Measurements from ENCODE around the gene BTBD10. TPM values are rescaled to one million over a fixed set of nuclear protein-coding genes. Genes with fewer than 3 reads are reported as not detected.

Gene BTBD10
- total RNA-seq, 1 experiment from 2014 or later, result 29.6 TPM

DNA sequence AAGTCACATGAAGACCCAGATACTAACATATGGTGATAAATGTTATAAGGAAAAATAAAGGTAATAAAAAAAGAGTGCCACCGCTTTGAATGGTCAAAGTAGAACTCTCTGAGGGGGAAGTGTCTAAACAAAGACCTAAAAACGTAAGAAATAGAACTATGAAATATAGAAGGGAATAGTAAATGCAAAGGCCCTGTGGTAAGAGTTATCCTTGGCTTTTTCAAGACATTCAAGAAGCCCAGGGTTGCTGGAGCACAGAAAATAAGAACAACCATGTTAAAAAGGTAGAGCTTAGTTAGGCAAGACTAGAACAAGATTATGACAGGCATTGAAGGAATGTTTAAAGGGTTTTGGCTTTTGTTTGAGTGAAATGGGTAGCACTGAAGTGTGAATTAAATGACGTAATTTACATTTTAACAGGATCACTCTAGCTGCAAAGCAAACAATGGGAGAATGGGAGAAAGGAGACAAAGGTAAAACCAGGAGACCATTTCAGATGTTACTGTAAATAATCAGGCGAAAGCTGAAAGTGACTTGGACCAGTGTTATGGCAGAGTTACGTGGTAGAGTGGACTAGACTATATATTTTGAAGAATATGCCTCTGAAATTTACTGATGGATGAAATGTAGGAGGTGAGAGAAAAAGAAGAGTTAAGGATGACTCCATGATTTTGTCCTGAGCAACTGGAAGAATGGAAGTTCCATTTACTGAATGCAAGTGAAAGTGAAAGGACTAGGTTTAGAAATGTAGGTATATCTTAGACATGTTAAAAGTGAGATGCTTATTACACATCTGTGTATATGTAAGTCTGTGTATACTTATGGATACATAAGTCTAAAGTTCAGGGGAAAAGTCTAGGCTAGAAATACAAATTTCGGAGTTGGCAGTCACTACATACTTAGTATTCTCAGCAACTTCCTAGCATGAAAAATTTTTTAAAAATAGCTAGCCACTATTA is 28.5 kb downstream of the BTBD10 start:
- intact Hi-C loops (cut with micrococcal nuclease; ENCODE audit: unreplicated experiment) (no loop called here), in situ Hi-C loops (cut with HindIII; ENCODE audit: low pct_unique_long_range_greater_than_20kb, low sequenced_read_pairs) (no loop called here)
- POLR2A ChIA-PET, result no interaction called here
- BruUV-seq (replicated peaks), result no TSS peak
- CTCF ChIA-PET, result no interaction called here
- Histone ChIP-seq H3K36me3 (ENCODE audit: control insufficient read depth, insufficient read depth, low read length) (no peaks in the 10 kb centered on the region), H3K4me1 (ENCODE audit: control insufficient read depth, insufficient read depth, low read length) (no peaks in the 10 kb centered on the region), H3K27me3 (ENCODE audit: control insufficient read depth, insufficient read depth, low read length) (no peaks in the 10 kb centered on the region), H3K27ac (ENCODE audit: low read length) (no peak overlapping the region), H3K9me3 (ENCODE audit: control insufficient read depth, insufficient read depth, low read depth, low read length) (no peaks in the 10 kb centered on the region), H3K4me3 (ENCODE audit: low read depth in 2 of 2, low read length in 2 of 2) (no peak overlapping the region)
- no peak for ATAC-seq
- TF ChIP-seq POLR2AphosphoS5 (IDR thresholded peaks at IDR 0.05; ENCODE audit: low read depth, low read length) (no peak), SIN3A (IDR thresholded peaks at IDR 0.05; ENCODE audit: borderline replicate concordance, insufficient read depth, low read depth, low read length) (no peak), TCF7L2 (IDR thresholded peaks at IDR 0.05; ENCODE audit: low read depth, low read length) (no peak)
- TF ChIP-seq, protein P1, sequence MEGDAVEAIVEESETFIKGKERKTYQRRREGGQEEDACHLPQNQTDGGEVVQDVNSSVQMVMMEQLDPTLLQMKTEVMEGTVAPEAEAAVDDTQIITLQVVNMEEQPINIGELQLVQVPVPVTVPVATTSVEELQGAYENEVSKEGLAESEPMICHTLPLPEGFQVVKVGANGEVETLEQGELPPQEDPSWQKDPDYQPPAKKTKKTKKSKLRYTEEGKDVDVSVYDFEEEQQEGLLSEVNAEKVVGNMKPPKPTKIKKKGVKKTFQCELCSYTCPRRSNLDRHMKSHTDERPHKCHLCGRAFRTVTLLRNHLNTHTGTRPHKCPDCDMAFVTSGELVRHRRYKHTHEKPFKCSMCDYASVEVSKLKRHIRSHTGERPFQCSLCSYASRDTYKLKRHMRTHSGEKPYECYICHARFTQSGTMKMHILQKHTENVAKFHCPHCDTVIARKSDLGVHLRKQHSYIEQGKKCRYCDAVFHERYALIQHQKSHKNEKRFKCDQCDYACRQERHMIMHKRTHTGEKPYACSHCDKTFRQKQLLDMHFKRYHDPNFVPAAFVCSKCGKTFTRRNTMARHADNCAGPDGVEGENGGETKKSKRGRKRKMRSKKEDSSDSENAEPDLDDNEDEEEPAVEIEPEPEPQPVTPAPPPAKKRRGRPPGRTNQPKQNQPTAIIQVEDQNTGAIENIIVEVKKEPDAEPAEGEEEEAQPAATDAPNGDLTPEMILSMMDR (IDR thresholded peaks at IDR 0.05), result no peak
- TF ChIP-seq, protein P2, sequence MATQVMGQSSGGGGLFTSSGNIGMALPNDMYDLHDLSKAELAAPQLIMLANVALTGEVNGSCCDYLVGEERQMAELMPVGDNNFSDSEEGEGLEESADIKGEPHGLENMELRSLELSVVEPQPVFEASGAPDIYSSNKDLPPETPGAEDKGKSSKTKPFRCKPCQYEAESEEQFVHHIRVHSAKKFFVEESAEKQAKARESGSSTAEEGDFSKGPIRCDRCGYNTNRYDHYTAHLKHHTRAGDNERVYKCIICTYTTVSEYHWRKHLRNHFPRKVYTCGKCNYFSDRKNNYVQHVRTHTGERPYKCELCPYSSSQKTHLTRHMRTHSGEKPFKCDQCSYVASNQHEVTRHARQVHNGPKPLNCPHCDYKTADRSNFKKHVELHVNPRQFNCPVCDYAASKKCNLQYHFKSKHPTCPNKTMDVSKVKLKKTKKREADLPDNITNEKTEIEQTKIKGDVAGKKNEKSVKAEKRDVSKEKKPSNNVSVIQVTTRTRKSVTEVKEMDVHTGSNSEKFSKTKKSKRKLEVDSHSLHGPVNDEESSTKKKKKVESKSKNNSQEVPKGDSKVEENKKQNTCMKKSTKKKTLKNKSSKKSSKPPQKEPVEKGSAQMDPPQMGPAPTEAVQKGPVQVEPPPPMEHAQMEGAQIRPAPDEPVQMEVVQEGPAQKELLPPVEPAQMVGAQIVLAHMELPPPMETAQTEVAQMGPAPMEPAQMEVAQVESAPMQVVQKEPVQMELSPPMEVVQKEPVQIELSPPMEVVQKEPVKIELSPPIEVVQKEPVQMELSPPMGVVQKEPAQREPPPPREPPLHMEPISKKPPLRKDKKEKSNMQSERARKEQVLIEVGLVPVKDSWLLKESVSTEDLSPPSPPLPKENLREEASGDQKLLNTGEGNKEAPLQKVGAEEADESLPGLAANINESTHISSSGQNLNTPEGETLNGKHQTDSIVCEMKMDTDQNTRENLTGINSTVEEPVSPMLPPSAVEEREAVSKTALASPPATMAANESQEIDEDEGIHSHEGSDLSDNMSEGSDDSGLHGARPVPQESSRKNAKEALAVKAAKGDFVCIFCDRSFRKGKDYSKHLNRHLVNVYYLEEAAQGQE (IDR thresholded peaks at IDR 0.05; ENCODE audit: insufficient read depth in 1 of 2, low read depth in 2 of 2, low read length in 1 of 2), result no peak
- no peak for DNase-seq (ENCODE audit: low read depth, low spot score)

DNA sequence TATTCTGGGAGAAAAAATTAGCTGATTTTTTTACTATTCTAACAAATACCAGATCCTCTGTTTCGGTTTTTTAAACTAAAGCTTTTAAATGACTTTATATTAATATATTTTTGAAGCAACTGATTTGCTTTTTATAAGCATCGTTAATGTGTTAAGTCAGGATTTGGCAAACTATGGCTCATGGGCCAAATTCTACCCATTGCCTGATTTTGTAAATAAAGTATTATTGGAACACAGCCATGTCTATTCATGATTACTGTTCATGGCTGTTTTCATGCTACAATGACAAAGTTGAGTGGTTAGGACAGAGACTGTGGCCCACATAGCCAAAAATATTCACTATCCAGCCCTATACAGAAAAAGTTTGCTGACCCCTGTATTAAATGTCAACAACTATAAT is 29.6 kb downstream of the BTBD10 start:
- intact Hi-C loops (cut with micrococcal nuclease; ENCODE audit: unreplicated experiment) (no loop called here), in situ Hi-C loops (cut with HindIII; ENCODE audit: low pct_unique_long_range_greater_than_20kb, low sequenced_read_pairs) (no loop called here)
- Histone ChIP-seq H3K4me1 (ENCODE audit: control insufficient read depth, insufficient read depth, low read length) (no peaks in the 10 kb centered on the region), H3K4me3 (ENCODE audit: low read depth in 2 of 2, low read length in 2 of 2) (no peak overlapping the region), H3K9me3 (ENCODE audit: control insufficient read depth, insufficient read depth, low read depth, low read length) (peaks cover 8% of the 10 kb centered on the region; the same call in 1 of the 2 replicates), H3K27ac (ENCODE audit: low read length) (no peak overlapping the region), H3K27me3 (ENCODE audit: control insufficient read depth, insufficient read depth, low read length) (no peaks in the 10 kb centered on the region), H3K36me3 (ENCODE audit: control insufficient read depth, insufficient read depth, low read length) (no peaks in the 10 kb centered on the region)
- DNase-seq (ENCODE audit: low read depth, low spot score) (no peak), ATAC-seq (no peak)
- BruUV-seq (replicated peaks), result no TSS peak
- ChIA-PET CTCF (no interaction called here), POLR2A (interaction anchor here (0.7 kb wide), 1 partner anchor 33 kb away, joined by 3 read pairs; no protein-coding TSS in a partner anchor)
- TF ChIP-seq, protein P2 (IDR thresholded peaks at IDR 0.05; ENCODE audit: insufficient read depth in 1 of 2, low read depth in 2 of 2, low read length in 1 of 2), result no peak
- TF ChIP-seq POLR2AphosphoS5 (IDR thresholded peaks at IDR 0.05; ENCODE audit: low read depth, low read length), result no peak
- TF ChIP-seq TCF7L2 (IDR thresholded peaks at IDR 0.05; ENCODE audit: low read depth, low read length), result no peak
- TF ChIP-seq SIN3A (IDR thresholded peaks at IDR 0.05; ENCODE audit: borderline replicate concordance, insufficient read depth, low read depth, low read length), result no peak
- TF ChIP-seq, protein P1 (IDR thresholded peaks at IDR 0.05), result no peak

All from Panc1 (cell line).